NCI-H2081 (cell line): ENCODE data around the gene SLC43A1.
"Not testable (repeated sequence)": the region's sequence is repeated elsewhere in the genome, so short reads cannot be mapped to it uniquely, and the experiment has no call there.

Experiments
- DNase-seq, 2 experiments: peaks; one replicate each; lab custom pipeline; 2025; lab: John Stamatoyannopoulos, UW

SLC43A1 gene

DNA sequence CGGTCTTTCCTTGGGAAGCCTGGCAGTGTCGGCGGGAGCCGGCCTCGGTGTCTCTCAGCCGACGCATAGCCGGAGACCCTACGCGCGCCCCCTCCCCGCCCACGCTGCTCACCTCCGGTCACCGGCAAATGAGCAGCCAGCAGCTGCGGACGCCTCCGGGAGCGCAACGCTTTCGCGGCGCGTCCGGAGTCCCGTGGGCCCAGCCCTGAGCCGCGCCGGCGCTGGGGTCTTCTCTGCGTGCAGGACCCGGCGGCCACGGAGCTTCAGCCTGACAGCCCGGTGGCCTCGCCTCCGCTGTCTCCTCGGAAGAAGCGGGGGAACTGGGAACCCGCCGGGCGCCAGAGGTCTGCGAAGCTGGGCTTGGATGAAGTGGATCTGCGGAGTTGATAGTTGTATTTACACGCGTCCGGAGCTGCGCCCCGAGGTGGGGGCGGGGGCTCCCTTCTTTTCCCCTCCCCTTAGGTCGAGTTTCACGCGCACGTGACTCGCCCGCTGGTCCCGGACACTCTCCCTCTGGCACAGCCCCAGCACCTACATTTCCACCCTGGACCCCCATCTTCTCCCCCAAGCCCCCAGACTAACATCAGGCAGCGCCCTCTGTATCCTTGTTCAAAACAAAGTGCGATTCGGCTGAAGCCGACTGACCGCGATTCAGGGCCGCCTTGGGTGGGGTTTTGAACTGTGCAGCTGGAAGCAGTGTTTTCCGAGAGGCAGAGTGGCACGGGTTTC lies at the start of gene SLC43A1:
TSS of gene SLC43A1 (minus strand) at position 371 of the 729 bp plus-strand sequence. CDS start 1,591 bp downstream, outside the sequence.
- DNase-seq = peak; percentile 40 to 45

- no peak for DNase-seq
Observed at GRCh38 chr11:57562596-57562995, 47.1 kb upstream of the SLC43A1 start.

DNA sequence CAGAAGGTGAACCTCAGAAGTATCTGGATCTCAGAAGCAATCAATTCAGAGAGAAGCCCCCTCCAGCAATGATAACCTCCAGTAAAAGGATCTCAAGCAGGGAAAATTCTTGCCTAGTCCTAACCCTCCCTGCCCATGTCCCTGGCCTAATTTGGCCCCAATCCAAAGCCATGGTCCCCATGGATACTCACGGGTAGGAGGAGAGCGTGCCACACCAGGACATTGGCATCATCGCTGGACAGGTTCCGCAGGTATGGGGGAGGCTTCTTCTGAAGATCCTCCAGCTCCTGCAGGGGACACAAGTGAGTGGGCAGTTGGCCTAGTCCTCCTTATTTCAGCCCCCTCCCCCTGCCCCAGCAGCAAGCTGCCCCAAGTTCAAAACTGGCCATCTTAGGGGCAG lies 44.6 kb upstream of the SLC43A1 start:
- no peak for DNase-seq

DNA sequence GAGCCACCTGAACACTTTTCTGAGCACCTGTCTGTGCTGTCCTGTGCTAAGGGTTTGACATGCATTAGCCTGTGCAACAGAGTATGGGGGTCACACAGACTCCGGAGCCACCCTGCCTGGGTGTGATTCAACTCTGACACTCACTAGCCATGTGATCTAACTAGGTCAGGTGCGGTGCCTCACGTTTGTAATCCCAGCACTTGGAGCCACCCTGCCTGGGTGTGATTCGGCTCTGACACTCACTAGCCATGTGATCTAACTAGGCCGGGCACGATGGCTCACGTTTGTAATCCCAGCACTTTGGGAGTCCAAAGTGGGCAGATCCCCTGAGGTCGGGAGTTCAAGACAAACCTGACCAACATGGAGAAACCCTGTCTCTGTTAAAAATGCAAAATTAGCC lies 40.5 kb upstream of the SLC43A1 start:
- no peak for DNase-seq

DNA sequence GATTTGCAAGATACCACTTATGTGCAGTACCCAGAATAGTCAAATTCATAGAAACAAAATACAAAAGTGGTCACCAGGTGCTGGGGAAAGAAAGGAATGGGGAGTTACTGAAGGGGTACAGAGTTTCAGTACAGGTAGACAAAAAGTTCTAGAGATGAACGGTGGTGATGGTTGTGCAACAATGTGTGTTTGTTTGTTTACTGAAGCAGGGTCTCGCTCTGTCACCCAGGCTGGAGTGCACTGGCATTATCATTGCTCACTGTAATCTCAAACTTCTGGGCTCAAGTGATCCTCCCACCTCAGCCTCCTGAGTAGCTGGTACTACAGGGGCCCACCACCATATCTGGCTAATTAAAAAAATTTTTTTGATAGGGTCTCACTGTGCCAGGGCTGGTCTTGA lies 39.9 kb upstream of the SLC43A1 start:
- DNase-seq = no peak

DNA sequence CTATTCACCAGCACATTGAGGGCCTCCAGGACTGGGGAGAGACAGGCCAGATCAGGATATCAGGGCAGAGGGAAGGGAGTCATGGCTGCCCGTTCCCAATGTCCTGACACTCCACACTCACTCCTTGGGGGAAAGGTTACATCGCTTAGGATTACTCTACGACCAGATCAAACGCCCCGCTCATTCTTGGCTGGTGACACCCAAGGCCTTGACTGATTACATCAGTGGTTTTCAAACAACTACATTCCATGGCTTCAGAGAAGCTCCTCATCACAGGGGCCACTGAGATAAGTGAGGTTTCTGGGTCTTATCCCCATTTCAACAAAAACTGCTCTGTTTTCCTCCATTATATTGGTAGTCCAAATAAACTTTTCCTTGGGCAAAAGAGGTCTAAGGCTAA lies 37.0 kb upstream of the SLC43A1 start:
- no peak for DNase-seq

- DNase-seq = no peak
Observed at GRCh38 chr11:57551941-57552340, 36.4 kb upstream of the SLC43A1 start.

GRCh38 chr11:57549983-57550382 lies 34.5 kb upstream of the SLC43A1 start:
- no peak for DNase-seq

- DNase-seq = no peak
Observed at GRCh38 chr11:57547854-57548377, 32.4 kb upstream of the SLC43A1 start.

DNA sequence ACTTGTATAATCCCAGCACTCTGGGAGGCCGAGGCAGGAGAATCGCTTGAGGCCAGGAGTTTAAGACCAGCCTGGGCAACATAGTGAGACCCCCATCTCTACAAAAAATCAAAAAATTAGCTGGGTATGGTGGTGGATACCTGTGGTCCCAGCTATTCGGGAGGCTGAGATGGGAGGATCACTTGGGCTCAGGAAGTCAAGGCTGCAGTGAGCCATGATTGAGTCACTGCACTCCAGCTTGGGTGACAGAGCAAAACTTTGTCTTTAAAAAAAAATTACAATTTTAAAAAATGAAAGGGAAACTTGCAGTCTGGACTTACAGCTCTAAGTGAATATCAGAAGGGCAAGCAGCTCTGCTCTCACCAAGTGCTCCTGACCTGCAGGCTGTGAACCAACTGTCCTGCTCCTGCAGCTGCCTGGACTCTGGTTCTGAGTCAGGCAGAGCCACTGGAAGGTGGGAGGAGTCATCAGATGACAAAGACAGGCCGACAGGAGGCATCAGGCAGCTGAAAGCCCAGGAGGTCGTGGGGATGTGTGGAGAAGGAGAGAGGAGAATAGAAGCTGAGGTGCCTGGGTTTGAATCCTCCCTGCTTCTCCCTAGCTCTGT lies 31.5 kb upstream of the SLC43A1 start:
- no peak for DNase-seq

- DNase-seq = no peak
Observed at GRCh38 chr11:57546451-57546850, 30.9 kb upstream of the SLC43A1 start.

GRCh38 chr11:57545883-57546282 lies 30.4 kb upstream of the SLC43A1 start:
- DNase-seq = no peak

GRCh38 chr11:57544566-57544965 lies 29.1 kb upstream of the SLC43A1 start:
- no peak for DNase-seq

- no peak for DNase-seq
Observed at GRCh38 chr11:57543593-57543992, 28.1 kb upstream of the SLC43A1 start.

DNA sequence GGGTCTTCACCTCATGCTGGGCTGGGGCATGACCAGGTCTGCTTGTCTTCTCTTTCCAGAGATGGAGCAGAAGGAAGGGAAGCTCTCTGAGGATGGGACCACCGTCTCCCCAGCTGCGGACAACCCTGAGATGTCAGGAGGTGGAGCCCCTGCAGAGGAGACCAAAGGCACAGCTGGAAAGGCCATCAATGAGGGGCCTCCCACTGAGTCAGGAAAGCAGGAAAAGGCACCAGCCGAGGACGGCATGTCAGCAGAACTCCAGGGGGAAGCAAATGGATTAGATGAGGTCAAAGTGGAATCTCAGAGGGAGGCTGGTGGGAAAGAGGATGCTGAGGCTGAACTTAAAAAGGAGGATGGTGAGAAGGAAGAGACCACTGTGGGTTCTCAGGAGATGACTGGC lies 27.1 kb upstream of the SLC43A1 start:
- DNase-seq = no peak

- no peak for DNase-seq
Observed at GRCh38 chr11:57541169-57541568, 25.7 kb upstream of the SLC43A1 start.

DNA sequence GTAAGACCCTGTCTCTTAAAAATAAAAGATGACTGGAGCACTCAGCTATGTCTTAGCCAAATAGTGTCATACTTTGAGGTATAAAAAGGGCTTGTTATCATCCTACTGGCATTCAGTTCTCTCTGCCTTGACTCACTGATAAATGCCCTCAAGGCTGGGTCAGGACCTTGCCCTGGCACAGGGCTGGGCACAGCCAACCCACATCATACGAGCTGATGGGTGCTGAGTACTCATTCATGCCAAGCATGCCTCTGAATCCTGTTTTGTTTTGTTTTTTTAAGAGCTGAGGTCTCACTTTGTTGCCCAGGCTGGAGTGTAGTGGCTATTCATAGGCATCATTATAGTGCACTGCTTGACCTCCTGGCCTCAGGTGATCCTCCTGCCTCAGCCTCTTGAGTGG lies 23.8 kb upstream of the SLC43A1 start:
- no peak for DNase-seq

DNA sequence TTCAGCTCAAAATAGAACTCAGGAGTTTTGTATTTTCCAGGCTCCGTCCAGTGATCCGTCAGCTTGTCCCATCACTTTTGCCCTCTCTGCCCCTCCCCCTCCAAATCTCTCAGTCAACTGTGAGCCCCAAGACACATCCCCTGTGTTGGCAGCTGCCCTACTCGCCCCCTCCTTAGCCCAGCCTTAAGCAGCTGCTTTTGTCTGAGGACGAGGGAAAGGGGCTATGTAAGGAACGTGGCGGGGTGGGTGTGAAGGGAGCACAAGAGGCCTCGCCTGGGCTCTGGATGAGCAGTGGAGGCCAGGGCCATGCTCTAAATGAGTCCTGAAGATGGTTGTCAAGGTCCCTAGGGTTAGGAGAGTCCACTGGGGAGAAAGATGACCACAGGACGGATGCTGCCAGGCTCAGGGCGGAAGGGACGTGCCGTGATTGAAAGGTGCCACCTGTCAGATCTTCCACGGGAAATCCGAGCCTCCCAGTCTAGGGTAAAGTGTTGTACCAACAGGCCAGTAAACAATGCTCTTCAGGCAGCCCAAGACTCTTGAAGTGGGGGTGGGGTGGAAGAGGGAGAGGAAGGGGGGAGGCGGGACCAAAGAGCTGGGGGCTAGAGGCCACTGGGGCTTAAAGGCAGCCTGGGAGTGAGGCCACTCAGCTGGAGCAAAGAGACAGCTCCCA lies 21.6 kb upstream of the SLC43A1 start, which contains the start of gene SMTNL1:
TSS of gene SMTNL1 (plus strand) at position 649 of the 673 bp plus-strand sequence. CDS start 5,048 bp downstream, outside the sequence.
- DNase-seq = no peak

DNA sequence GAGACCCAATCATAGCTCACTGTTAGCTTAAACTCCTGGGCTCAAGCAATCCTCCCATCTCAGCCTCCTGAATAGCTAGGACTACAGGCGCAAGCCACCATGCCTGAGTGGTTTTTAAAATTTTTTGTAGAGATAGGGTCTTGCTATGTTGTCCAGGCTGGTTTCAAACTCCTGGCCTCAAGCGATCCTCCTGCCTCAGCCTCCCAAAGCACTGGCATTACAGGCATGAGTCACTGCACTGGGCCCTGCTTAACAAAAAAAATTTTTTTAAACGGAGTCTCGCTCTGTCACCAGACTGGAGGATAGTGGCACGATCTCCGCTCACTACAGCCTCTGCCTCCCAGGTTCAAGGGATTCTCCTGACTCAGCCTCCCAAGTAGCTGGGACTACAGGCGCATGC lies 18.9 kb upstream of the SLC43A1 start:
- DNase-seq = not testable (repeated sequence)

- peak; percentile 97 to 99 for DNase-seq
Observed at GRCh38 chr11:57530596-57531507, 15.3 kb upstream of the SLC43A1 start, which contains the start of gene TIMM10. TIMM10 (minus strand) TSS chr11:57530754; CDS start chr11:57530189, 565 bp downstream.

DNA sequence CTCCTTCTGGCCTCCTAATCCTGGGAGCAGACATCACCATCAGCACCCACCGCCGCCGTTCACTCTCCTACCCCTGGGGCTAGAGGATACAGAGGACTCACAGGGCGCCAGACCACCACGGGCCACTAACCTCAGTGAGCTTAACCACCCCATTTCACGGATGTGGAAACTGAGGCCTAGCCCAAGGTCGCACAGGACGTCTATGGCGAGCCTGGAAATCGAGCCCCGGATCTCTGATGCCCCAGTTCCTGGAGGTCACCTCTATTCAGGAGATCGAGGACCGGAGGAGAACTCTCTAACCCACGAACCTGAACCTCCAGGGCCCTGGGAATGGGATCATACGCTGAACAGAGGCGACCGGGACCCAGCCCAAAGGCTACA lies 14.7 kb upstream of the SLC43A1 start:
- no peak for DNase-seq

- DNase-seq = no peak
Observed at GRCh38 chr11:57529012-57529411, 13.5 kb upstream of the SLC43A1 start.
